Muscle of leg (tissue), 11 donors: ENCODE measurements around the gene RBCK1. TPM values are rescaled to one million over a fixed set of nuclear protein-coding genes. Genes with fewer than 3 reads are reported as not detected.

Source experiments
- DNase-seq: peaks from one replicate; pipeline ENCODE4 v3.0.0; 2013
- H3K27ac ChIP-seq: one replicate; pipeline ENCODE4 v1.5.1; 2013; ENCODE audit warnings: mild to moderate bottlenecking, low read length, control low read depth
- H3K27me3 ChIP-seq: one replicate; pipeline ENCODE4 v1.6.1; 2013; ENCODE audit warnings: low read length; ENCODE audit not compliant: control insufficient read depth, insufficient read depth
- H3K36me3 ChIP-seq: one replicate; pipeline ENCODE4 v1.6.1; 2013; ENCODE audit warnings: low read length; ENCODE audit not compliant: control insufficient read depth, insufficient read depth
- H3K4me1 ChIP-seq: one replicate; pipeline ENCODE4 v1.6.1; 2013; ENCODE audit warnings: low read length; ENCODE audit not compliant: control insufficient read depth, insufficient read depth
- H3K4me3 ChIP-seq: one replicate; pipeline ENCODE4 v1.5.1; 2013; ENCODE audit warnings: low read length, control low read depth
- H3K9me3 ChIP-seq: replicated peaks from 2 replicates; pipeline ENCODE4 v1.6.1; 2013; ENCODE audit warnings: low read depth, low read length; ENCODE audit not compliant: control insufficient read depth
- WGBS: methylation state at CpG from one replicate; pipeline ENCODE4 v1.1.5; 2013; ENCODE audit warnings: missing lambda C conversion rate; ENCODE audit not compliant: insufficient coverage; 5-methylcytosine and 5-hydroxymethylcytosine counted together
- polyA plus RNA-seq, 8 donors: library from polyadenylated mRNA; unstranded; fragments of 120-200 nt; gene quantifications; one replicate each; pipeline versions ENCODE4 v1.2.1 to v1.2.3, GENCODE V29; 2013; ENCODE audit warnings: inconsistent platforms in 1 of 8, low replicate concordance in 1 of 8; ENCODE audit not compliant: insufficient read length in 8 of 8, insufficient read depth in 1 of 8
- total RNA-seq: library from RNA; stranded (reverse); fragments of 120-200 nt; gene quantifications from one replicate; pipeline ENCODE4 v1.2.4, GENCODE V29; 2013

The RBCK1 gene
- total and polyA plus RNA-seq, 9 donors: 31.0 to 69.1 (median 50.9) TPM

- no peak for DNase-seq
- H3K36me3 ChIP-seq: peaks cover 7% of the 10 kb centered on the region
Observed at GRCh38 chr20:397432-398237, 10.5 kb upstream of the RBCK1 start.

DNA sequence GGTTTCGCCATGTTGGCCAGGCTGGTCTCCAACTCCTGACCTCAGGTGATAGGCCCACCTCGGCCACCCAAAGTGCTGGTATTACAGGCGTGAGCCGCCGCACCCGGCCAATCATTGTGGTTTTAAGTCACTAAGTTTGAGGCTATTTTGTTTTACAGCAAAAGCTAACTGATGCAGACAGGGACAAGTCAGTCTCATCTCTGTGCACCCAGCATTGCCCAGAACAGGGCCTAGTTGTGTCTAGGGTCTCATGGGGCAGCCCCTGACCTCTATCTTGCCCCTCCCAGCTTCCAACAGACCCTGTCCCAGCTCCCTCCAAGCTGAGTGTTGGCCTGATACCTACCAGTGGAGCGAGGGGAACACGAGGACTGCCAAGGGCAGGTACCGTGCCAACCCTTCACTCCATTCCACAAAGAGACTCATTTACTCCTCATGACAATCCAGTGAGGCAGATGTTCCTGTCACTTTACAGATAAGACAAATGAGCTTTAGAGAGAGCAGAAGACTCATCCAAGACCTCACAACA, 8.9 kb upstream of the RBCK1 start:
- Histone ChIP-seq H3K9me3 (peaks cover 5% of the 10 kb centered on the region), H3K36me3 (peaks cover 7% of the 10 kb centered on the region), H3K4me1 (no peaks in the 10 kb centered on the region), H3K27ac (no peak overlapping the region), H3K27me3 (no peaks in the 10 kb centered on the region), H3K4me3 (no peak overlapping the region)
- WGBS: 98% methylated on average over 8 of the region's 9 CpGs
- DNase-seq: peak; percentile 27

More at GRCh38 chr20:397432-398237, 10.5 kb upstream of the RBCK1 start:
- H3K27ac ChIP-seq: no peak overlapping the region
- H3K27me3 ChIP-seq: no peaks in the 10 kb centered on the region
- no peaks in the 10 kb centered on the region for H3K4me1 ChIP-seq
- H3K4me3 ChIP-seq: no peak overlapping the region
- WGBS: 88% methylated on average over 5 of the region's 6 CpGs
- no peaks in the 10 kb centered on the region for H3K9me3 ChIP-seq

DNA sequence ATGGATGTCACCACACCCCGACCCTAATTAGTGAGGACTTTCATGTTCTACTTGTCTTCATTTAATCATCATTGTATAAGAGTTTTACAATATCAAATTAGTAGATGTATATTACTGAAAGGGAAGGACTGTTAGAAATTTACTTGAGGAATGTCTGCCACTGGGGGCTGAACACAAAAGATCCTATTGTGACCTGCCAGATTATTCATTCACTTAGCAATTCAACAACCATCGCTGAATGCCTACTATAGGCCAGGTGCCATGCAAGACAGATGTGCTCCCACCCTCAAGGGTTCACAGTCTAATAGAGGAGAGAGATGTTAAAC, 8.0 kb upstream of the RBCK1 start:
- peaks cover 5% of the 10 kb centered on the region for H3K9me3 ChIP-seq
- no peak overlapping the region for H3K4me3 ChIP-seq
- H3K27ac ChIP-seq: no peak overlapping the region
- H3K4me1 ChIP-seq: no peaks in the 10 kb centered on the region
- DNase-seq: no peak
- H3K27me3 ChIP-seq: no peaks in the 10 kb centered on the region
- H3K36me3 ChIP-seq: peaks cover 7% of the 10 kb centered on the region
- no CpG with 5 or more reads among the region's 2 CpGs for WGBS

GRCh38 chr20:400454-401275, 7.4 kb upstream of the RBCK1 start:
- peaks cover 5% of the 10 kb centered on the region for H3K9me3 ChIP-seq
- 40% methylated on average over 2 of the region's 5 CpGs for WGBS
- no peaks in the 10 kb centered on the region for H3K27me3 ChIP-seq
- H3K27ac ChIP-seq: no peak overlapping the region
- no peak for DNase-seq
- no peaks in the 10 kb centered on the region for H3K4me1 ChIP-seq
- H3K36me3 ChIP-seq: peaks cover 7% of the 10 kb centered on the region
- no peak overlapping the region for H3K4me3 ChIP-seq

- no peaks in the 10 kb centered on the region for H3K27me3 ChIP-seq
- peaks cover 5% of the 10 kb centered on the region for H3K9me3 ChIP-seq
- H3K36me3 ChIP-seq: peaks cover under 1% of the 10 kb centered on the region
- no peak overlapping the region for H3K4me3 ChIP-seq
- no peak for DNase-seq
- no peak overlapping the region for H3K27ac ChIP-seq
- WGBS: 87% methylated on average over 5 of the region's 9 CpGs
- peaks cover under 1% of the 10 kb centered on the region for H3K4me1 ChIP-seq
Observed at GRCh38 chr20:401682-402495, 6.2 kb upstream of the RBCK1 start.

GRCh38 chr20:402496-402885, 5.6 kb upstream of the RBCK1 start:
- Histone ChIP-seq H3K4me3 (no peak overlapping the region), H3K4me1 (peaks cover 6% of the 10 kb centered on the region), H3K27me3 (no peaks in the 10 kb centered on the region), H3K27ac (no peak overlapping the region), H3K9me3 (peaks cover 5% of the 10 kb centered on the region), H3K36me3 (no peaks in the 10 kb centered on the region)
- DNase-seq: no peak
- WGBS: 80% methylated on average over 1 of the region's 2 CpGs

GRCh38 chr20:402898-403581, 5.1 kb upstream of the RBCK1 start:
- no peak overlapping the region for H3K4me3 ChIP-seq
- WGBS: no CpG with 5 or more reads among the region's 6 CpGs

DNA sequence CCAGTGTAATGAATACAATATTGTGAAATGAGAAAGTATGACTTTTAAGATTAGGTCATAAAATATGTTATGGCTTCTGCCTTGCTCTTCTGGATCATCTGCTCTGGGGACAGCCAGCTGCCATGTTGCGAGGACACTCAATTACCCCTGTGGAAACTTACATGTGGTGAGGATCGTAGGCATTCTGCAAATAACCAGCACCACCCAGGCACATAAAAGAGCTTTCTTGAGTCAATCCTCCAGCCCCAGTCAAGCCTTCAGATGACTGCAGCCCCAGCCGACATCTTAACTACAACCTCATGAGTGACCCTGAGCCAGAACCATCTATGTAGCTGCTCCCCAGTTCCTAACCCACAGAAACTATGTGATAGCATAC, 4.5 kb upstream of the RBCK1 start:
- Histone ChIP-seq H3K36me3 (no peaks in the 10 kb centered on the region), H3K27me3 (no peaks in the 10 kb centered on the region), H3K4me3 (no peak overlapping the region), H3K27ac (no peak overlapping the region), H3K9me3 (peaks cover 5% of the 10 kb centered on the region), H3K4me1 (peaks cover 7% of the 10 kb centered on the region)
- WGBS: no CpG with 5 or more reads among the region's 3 CpGs
- no peak for DNase-seq

More at GRCh38 chr20:402898-403581, 5.1 kb upstream of the RBCK1 start:
- Histone ChIP-seq H3K27ac (no peak overlapping the region), H3K4me1 (peaks cover 7% of the 10 kb centered on the region), H3K36me3 (no peaks in the 10 kb centered on the region), H3K9me3 (peaks cover 5% of the 10 kb centered on the region), H3K27me3 (no peaks in the 10 kb centered on the region)
- DNase-seq: no peak

DNA sequence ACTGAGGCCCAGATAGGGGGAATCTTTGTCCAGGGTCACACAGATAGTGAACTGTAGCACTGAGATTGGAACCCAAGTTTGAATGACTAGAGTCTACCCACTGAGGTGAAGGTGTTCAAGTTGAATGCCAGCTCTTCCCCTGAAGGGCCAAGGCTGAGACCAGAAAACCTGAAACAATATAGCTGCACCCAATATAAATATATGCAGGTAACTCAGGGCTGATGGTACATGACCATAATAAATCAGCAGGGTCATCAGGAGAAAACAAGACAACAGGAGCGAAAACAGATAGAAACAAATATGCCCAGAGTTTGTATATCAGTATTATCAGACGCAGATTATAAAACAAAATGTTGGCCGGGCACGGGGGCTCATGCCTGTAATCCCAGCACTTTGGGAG, 4.0 kb upstream of the RBCK1 start:
- WGBS: 97% methylated on average over 4 of the region's 4 CpGs
- Histone ChIP-seq H3K4me1 (peaks cover 11% of the 10 kb centered on the region), H3K27ac (no peak overlapping the region), H3K4me3 (no peak overlapping the region), H3K36me3 (no peaks in the 10 kb centered on the region), H3K9me3 (peaks cover 5% of the 10 kb centered on the region), H3K27me3 (no peaks in the 10 kb centered on the region)
- DNase-seq: no peak
